OCI-LY7 (cell line): ENCODE measurements around the gene UGT1A7. TPM values are rescaled to one million over a fixed set of nuclear protein-coding genes. Genes with fewer than 3 reads are reported as not detected.

Experiments used
- BruUV-seq: library from RNA; stranded (reverse); fragments of 400-500 nt; replicated peaks from 2 replicates; lab custom pipeline; 2021; lab: Mats Ljungman, UMichigan
- CTCF ChIA-PET: fragments of 300-600 bp; sonication (Branson Sonifier 250); formaldehyde crosslinking; loops from one replicate; lab custom pipeline; 2022; ENCODE audit warnings: antibody characterized with exemption; ENCODE audit not compliant: unreplicated experiment; lab: Charles Lee
- POLR2A ChIA-PET: fragments of 300-600 bp; sonication (Branson Sonifier 250); formaldehyde crosslinking; loops from one replicate; lab custom pipeline; 2022; ENCODE audit warnings: antibody characterized with exemption; lab: Charles Lee
- DNase-seq: peaks from one replicate; pipeline ENCODE4 v3.0.0-alpha.2; 2015; ENCODE audit warnings: low spot score
- H2AFZ ChIP-seq: fragments of 200-600 bp; sonication (generic), shearing (Covaris generic); 2 replicates; pipeline ENCODE4 v1.6.1; 2014; ENCODE audit warnings: mild to moderate bottlenecking, antibody characterized with exemption, low read length, moderate library complexity
- H3K27ac ChIP-seq: fragments of 200-600 bp; sonication (generic); 2 replicates; pipeline ENCODE4 v1.5.1; 2014; ENCODE audit warnings: mixed run types, low read depth, mild to moderate bottlenecking, moderate library complexity, low read length, inconsistent platforms; ENCODE audit not compliant: poor library complexity, severe bottlenecking
- H3K36me3 ChIP-seq: fragments of 200-600 bp; sonication (generic); 2 replicates; pipeline ENCODE4 v1.6.1; 2014; ENCODE audit warnings: mild to moderate bottlenecking, antibody characterized with exemption, low read length, moderate library complexity, mixed read lengths; ENCODE audit not compliant: insufficient read depth
- H3K4me1 ChIP-seq: fragments of 200-600 bp; sonication (generic); 2 replicates; pipeline ENCODE4 v1.5.1; 2014; ENCODE audit warnings: mild to moderate bottlenecking, low read length; ENCODE audit not compliant: insufficient read depth, poor library complexity, severe bottlenecking
- H3K4me2 ChIP-seq: fragments of 200-600 bp; sonication (generic); 2 replicates; pipeline ENCODE4 v1.6.1; 2014; ENCODE audit warnings: mild to moderate bottlenecking, low read length
- H3K4me3 ChIP-seq: fragments of 200-600 bp; sonication (generic); 2 replicates; pipeline ENCODE4 v1.5.1; 2014; ENCODE audit warnings: mild to moderate bottlenecking, low read depth, low read length; ENCODE audit not compliant: poor library complexity, severe bottlenecking
- H3K79me2 ChIP-seq: fragments of 200-600 bp; sonication (generic); 2 replicates; pipeline ENCODE4 v1.6.1; 2016; ENCODE audit warnings: low read depth, mild to moderate bottlenecking, low read length, moderate library complexity, mixed read lengths; ENCODE audit not compliant: insufficient read depth
- H3K9me2 ChIP-seq: fragments of 200-600 bp; sonication (generic); 2 replicates; pipeline ENCODE4 v1.6.1; 2016; ENCODE audit warnings: mild to moderate bottlenecking, low read length, mixed read lengths; ENCODE audit not compliant: insufficient read depth
- H3K9me3 ChIP-seq: fragments of 200-600 bp; sonication (generic); 2 replicates; pipeline ENCODE4 v1.6.1; 2014; ENCODE audit warnings: mild to moderate bottlenecking, mixed run types, low read length, mixed read lengths
- H4K20me1 ChIP-seq: fragments of 200-600 bp; sonication (generic); 2 replicates; pipeline ENCODE4 v1.6.1; 2014; ENCODE audit warnings: mild to moderate bottlenecking, antibody characterized with exemption, low read length, moderate library complexity, mixed read lengths; ENCODE audit not compliant: insufficient read depth
- CTCF ChIP-seq: fragments of 200-600 bp; sonication (generic); conservative IDR thresholded peaks from 2 replicates; pipeline ENCODE4 v1.5.1; 2014; ENCODE audit warnings: mild to moderate bottlenecking, antibody characterized with exemption, low read length, moderate library complexity, mixed read lengths
- EZH2phosphoT487 ChIP-seq: fragments of 200-600 bp; sonication (generic); IDR thresholded peaks from 2 replicates; pipeline ENCODE4 v1.6.1; 2018; ENCODE audit warnings: low read depth, borderline replicate concordance, mild to moderate bottlenecking, mixed run types, antibody characterized with exemption, low read length, moderate library complexity, mixed read lengths
- intact Hi-C: fragments of 100-400 bp; cut with micrococcal nuclease; formaldehyde crosslinking; loops from one replicate; pipeline ENCODE4 v1.10.0; 2022; ENCODE audit not compliant: unreplicated experiment
- total RNA-seq, 2 experiments: library from RNA; depleted of rRNA in 1 of 2; stranded (reverse); fragments of >200 nt in 1 of 2; shearing (Covaris generic) in 1 of 2; gene quantifications; 2 replicates each; pipeline ENCODE4 v1.2.3, GENCODE V29; 2014 to 2022

UGT1A7 gene
- total RNA-seq, 2 experiments from 2014 or later = not detected

- Histone ChIP-seq H4K20me1 (no peaks in the 10 kb centered on the region), H3K4me2 (no peak within 1 kb of the TSS), H3K36me3 (no peaks in the 10 kb centered on the region), H3K9me3 (no peaks in the 10 kb centered on the region), H3K4me1 (no peaks in the 10 kb centered on the region), H3K79me2 (no peaks in the 10 kb centered on the region), H2AFZ (no peak within 1 kb of the TSS), H3K4me3 (no peak within 1 kb of the TSS), H3K9me2 (no peaks in the 10 kb centered on the region), H3K27ac (no peak within 1 kb of the TSS)
- BruUV-seq = no TSS peak
- intact Hi-C loops = no loop called here
- TF ChIP-seq EZH2phosphoT487 = no peak
- no peak for TF ChIP-seq CTCF
- POLR2A ChIA-PET = no interaction called here
- CTCF ChIA-PET = no interaction called here
- DNase-seq = no peak
Measured at GRCh38 chr2:233692648-233693047, 10.9 kb downstream of the UGT1A7 start, which contains the start of gene UGT1A6. UGT1A6 (plus strand) TSS chr2:233692890; CDS start chr2:233693005, 115 bp downstream.

- no peaks in the 10 kb centered on the region for H3K79me2 ChIP-seq
- no TSS peak for BruUV-seq
- intact Hi-C loops = no loop called here
- no peak overlapping the region for H3K4me3 ChIP-seq
- H2AFZ ChIP-seq = no peak overlapping the region
- no peaks in the 10 kb centered on the region for H4K20me1 ChIP-seq
- CTCF ChIA-PET = no interaction called here
- TF ChIP-seq CTCF (no peak), EZH2phosphoT487 (no peak)
- H3K36me3 ChIP-seq = no peaks in the 10 kb centered on the region
- POLR2A ChIA-PET = no interaction called here
- H3K27ac ChIP-seq = no peak overlapping the region
- DNase-seq = no peak
- no peak overlapping the region for H3K4me2 ChIP-seq
- H3K4me1 ChIP-seq = no peaks in the 10 kb centered on the region
- no peaks in the 10 kb centered on the region for H3K9me3 ChIP-seq
- H3K9me2 ChIP-seq = no peaks in the 10 kb centered on the region
Measured at GRCh38 chr2:233693963-233694362, 12.3 kb downstream of the UGT1A7 start.

GRCh38 chr2:233698740-233699139 lies 17.0 kb downstream of the UGT1A7 start:
- H3K4me1 ChIP-seq = no peaks in the 10 kb centered on the region
- no TSS peak for BruUV-seq
- H2AFZ ChIP-seq = no peak overlapping the region
- intact Hi-C loops = no loop called here
- no peak overlapping the region for H3K27ac ChIP-seq
- TF ChIP-seq EZH2phosphoT487 (no peak), CTCF (no peak)
- ChIA-PET CTCF (no interaction called here), POLR2A (no interaction called here)
- no peaks in the 10 kb centered on the region for H3K9me3 ChIP-seq
- no peak overlapping the region for H3K4me2 ChIP-seq
- no peak overlapping the region for H3K4me3 ChIP-seq
- no peak for DNase-seq
- no peaks in the 10 kb centered on the region for H3K9me2 ChIP-seq
- no peaks in the 10 kb centered on the region for H3K79me2 ChIP-seq
- H3K36me3 ChIP-seq = no peaks in the 10 kb centered on the region
- no peaks in the 10 kb centered on the region for H4K20me1 ChIP-seq
